IMR-90 (cell line): ENCODE measurements around the gene STUM.

Source experiments
- BHLHE40 ChIP-seq: fragments of 150-350 bp; IDR thresholded peaks from 2 replicates; pipeline ENCODE4 v1.6.1; 2016; ENCODE audit warnings: mild to moderate bottlenecking, low read depth, low read length
- CEBPB ChIP-seq: IDR thresholded peaks from 2 replicates; pipeline ENCODE4 v1.6.1; 2012; ENCODE audit warnings: low read depth, low read length, improper control_type of control experiment
- FOS ChIP-seq: fragments of 150-350 bp; IDR thresholded peaks from 2 replicates; pipeline ENCODE4 v1.6.1; 2016; ENCODE audit warnings: low read depth, low read length
- MAZ ChIP-seq: IDR thresholded peaks from 2 replicates; pipeline ENCODE4 v1.6.1; 2012; ENCODE audit warnings: low read depth, mild to moderate bottlenecking, low read length, improper control_type of control experiment, moderate library complexity, borderline replicate concordance
- NFE2L2 ChIP-seq: fragments of 150-350 bp; IDR thresholded peaks from 2 replicates; pipeline ENCODE4 v1.6.1; 2016; ENCODE audit warnings: low read depth, mild to moderate bottlenecking, low read length
- POLR2A ChIP-seq: IDR thresholded peaks from 2 replicates; pipeline ENCODE4 v1.6.1; 2012; ENCODE audit warnings: mild to moderate bottlenecking, low read depth, low read length
- RAD21 ChIP-seq: IDR thresholded peaks from 2 replicates; pipeline ENCODE4 v1.6.1; 2012; ENCODE audit warnings: low read length, improper control_type of control experiment
- RFX5 ChIP-seq: IDR thresholded peaks from 2 replicates; pipeline ENCODE4 v1.8.0; 2012; ENCODE audit warnings: low read depth, mild to moderate bottlenecking, low read length, moderate library complexity
- SMC3 ChIP-seq: fragments of 150-350 bp; IDR thresholded peaks from 2 replicates; pipeline ENCODE4 v1.6.1; 2016; ENCODE audit warnings: low read depth, mild to moderate bottlenecking, antibody characterized with exemption, low read length, moderate library complexity
- TF ChIP-seq, protein P1 (sequence below): conservative IDR thresholded peaks from 2 replicates; pipeline ENCODE4 v1.5.1; 2012; ENCODE audit warnings: mild to moderate bottlenecking, low read depth, low read length, improper control_type of control experiment

DNA sequence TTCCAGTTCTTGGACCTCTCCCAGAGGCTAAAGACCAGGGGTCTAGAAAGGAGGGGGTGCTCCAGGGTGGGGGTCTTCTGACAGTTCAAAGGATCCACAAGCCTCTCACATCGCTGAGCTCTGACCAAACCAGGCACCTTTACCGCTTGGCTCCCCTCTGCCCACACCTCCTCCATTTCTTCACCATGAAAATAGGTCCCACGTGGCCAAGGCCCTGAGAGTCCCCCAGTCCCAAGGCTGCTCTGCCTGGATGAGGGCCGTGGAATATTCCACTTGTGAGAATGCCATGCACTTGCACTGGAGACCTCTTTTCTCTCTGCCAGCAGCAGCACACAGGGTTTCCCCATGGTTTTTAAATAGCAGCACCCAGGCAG is 103.2 kb downstream of the STUM start:
- TF ChIP-seq, protein P1, sequence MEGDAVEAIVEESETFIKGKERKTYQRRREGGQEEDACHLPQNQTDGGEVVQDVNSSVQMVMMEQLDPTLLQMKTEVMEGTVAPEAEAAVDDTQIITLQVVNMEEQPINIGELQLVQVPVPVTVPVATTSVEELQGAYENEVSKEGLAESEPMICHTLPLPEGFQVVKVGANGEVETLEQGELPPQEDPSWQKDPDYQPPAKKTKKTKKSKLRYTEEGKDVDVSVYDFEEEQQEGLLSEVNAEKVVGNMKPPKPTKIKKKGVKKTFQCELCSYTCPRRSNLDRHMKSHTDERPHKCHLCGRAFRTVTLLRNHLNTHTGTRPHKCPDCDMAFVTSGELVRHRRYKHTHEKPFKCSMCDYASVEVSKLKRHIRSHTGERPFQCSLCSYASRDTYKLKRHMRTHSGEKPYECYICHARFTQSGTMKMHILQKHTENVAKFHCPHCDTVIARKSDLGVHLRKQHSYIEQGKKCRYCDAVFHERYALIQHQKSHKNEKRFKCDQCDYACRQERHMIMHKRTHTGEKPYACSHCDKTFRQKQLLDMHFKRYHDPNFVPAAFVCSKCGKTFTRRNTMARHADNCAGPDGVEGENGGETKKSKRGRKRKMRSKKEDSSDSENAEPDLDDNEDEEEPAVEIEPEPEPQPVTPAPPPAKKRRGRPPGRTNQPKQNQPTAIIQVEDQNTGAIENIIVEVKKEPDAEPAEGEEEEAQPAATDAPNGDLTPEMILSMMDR = no peak
- TF ChIP-seq FOS (no peak), RFX5 (no peak), POLR2A (no peak), NFE2L2 (no peak), SMC3 (no peak), MAZ (no peak), BHLHE40 (no peak), CEBPB (no peak), RAD21 (no peak)
